CD4-positive, alpha-beta T cell treated with Interleukin-12 subunit alpha and Interleukin-12 subunit beta, for 1 hour (primary cell): ENCODE data around the gene HIF1A.
"Not testable (repeated sequence)": the region's sequence is repeated elsewhere in the genome, so short reads cannot be mapped to it uniquely, and the experiment has no call there.

Experiments
- DNase-seq: peaks from one replicate; pipeline ENCODE4 v3.0.0-alpha.2; 2020

Gene HIF1A

GRCh38 chr14:61710853-61711817 is 15.8 kb downstream of the HIF1A start:
- DNase-seq = no peak

- DNase-seq = no peak
Observed at GRCh38 chr14:61712137-61712536, 16.8 kb downstream of the HIF1A start.

- no peak for DNase-seq
Observed at GRCh38 chr14:61713724-61714437, 18.6 kb downstream of the HIF1A start.

- no peak for DNase-seq
Observed at GRCh38 chr14:61716956-61717355, 21.6 kb downstream of the HIF1A start.

- no peak for DNase-seq
Observed at GRCh38 chr14:61718039-61718438, 22.7 kb downstream of the HIF1A start.

- DNase-seq = peak; percentile 33
Observed at GRCh38 chr14:61719344-61720293, 24.3 kb downstream of the HIF1A start.

- DNase-seq = no peak
Observed at GRCh38 chr14:61720294-61720661, 25.0 kb downstream of the HIF1A start.

GRCh38 chr14:61720741-61721140 is 25.4 kb downstream of the HIF1A start:
- DNase-seq = no peak

GRCh38 chr14:61724133-61724532 is 28.8 kb downstream of the HIF1A start:
- no peak for DNase-seq

GRCh38 chr14:61726778-61727658 is 31.7 kb downstream of the HIF1A start:
- DNase-seq = no peak

- DNase-seq = peak; percentile 49
Observed at GRCh38 chr14:61730756-61731373, 35.6 kb downstream of the HIF1A start.

GRCh38 chr14:61733972-61734371 is 38.7 kb downstream of the HIF1A start:
- no peak for DNase-seq

- no peak for DNase-seq
Observed at GRCh38 chr14:61736751-61737150, 41.4 kb downstream of the HIF1A start.

GRCh38 chr14:61737915-61738314 is 42.6 kb downstream of the HIF1A start:
- no peak for DNase-seq

GRCh38 chr14:61739133-61739532 is 43.8 kb downstream of the HIF1A start:
- no peak for DNase-seq

- no peak for DNase-seq
Observed at GRCh38 chr14:61742371-61742770, 47.1 kb downstream of the HIF1A start.

GRCh38 chr14:61744238-61744637 is 48.9 kb downstream of the HIF1A start:
- no peak for DNase-seq

GRCh38 chr14:61746346-61746745 is 51.0 kb downstream of the HIF1A start:
- DNase-seq = not testable (repeated sequence)

- no peak for DNase-seq
Observed at GRCh38 chr14:61746881-61747280, 51.6 kb downstream of the HIF1A start.

GRCh38 chr14:61747342-61747741 is 52.0 kb downstream of the HIF1A start:
- DNase-seq = no peak

GRCh38 chr14:61749264-61749663 is 54.0 kb downstream of the HIF1A start:
- DNase-seq = no peak
